Peyer's patch (tissue), 4 donors: ENCODE measurements around the gene NDUFC1. TPM values are rescaled to one million over a fixed set of nuclear protein-coding genes. Genes with fewer than 3 reads are reported as not detected.
"Not testable (repeated sequence)": the region's sequence is repeated elsewhere in the genome, so short reads cannot be mapped to it uniquely, and the experiment has no call there.

Experiments
- DNase-seq, 3 donors: peaks; one replicate each; pipeline ENCODE4 v3.0.0-alpha.2; 2017 to 2019
- H3K27ac ChIP-seq, 4 donors: fragments of 200-600 bp; sonication (generic); one replicate each; pipeline ENCODE4 v1.5.1; 2016 to 2019
- H3K27me3 ChIP-seq, 2 donors: fragments of 200-600 bp; sonication (generic); one replicate each; pipeline ENCODE4 v1.5.1; 2019
- H3K36me3 ChIP-seq, 3 donors: fragments of 200-600 bp; sonication (generic); one replicate each; pipeline ENCODE4 v1.5.1; 2016 to 2019
- H3K4me1 ChIP-seq, 4 donors: fragments of 200-600 bp; sonication (generic); one replicate each; pipeline ENCODE4 v1.5.1; 2016 to 2019
- H3K4me3 ChIP-seq, 4 donors: fragments of 200-600 bp; sonication (generic); 1 replicate in 3 of 4; 2 replicates in 1 of 4; pipeline ENCODE4 v1.5.1; 2016 to 2019; ENCODE audit warnings: mild to moderate bottlenecking in 1 of 4
- H3K9me3 ChIP-seq, 4 donors: fragments of 200-600 bp; sonication (generic); one replicate each; pipeline ENCODE4 v1.5.1; 2016 to 2019; ENCODE audit warnings: mild to moderate bottlenecking in 1 of 4
- CTCF ChIP-seq, 6 experiments: fragments of 450-650 bp in 4 of 6; fragments of 200-600 bp in 2 of 6; sonication (generic) in 1 of 6; IDR thresholded peaks; one replicate each; pipeline ENCODE4 v1.5.1; 2017 to 2019; ENCODE audit warnings: antibody characterized with exemption in 6 of 6, mild to moderate bottlenecking in 3 of 6, moderate library complexity in 1 of 6
- POLR2A ChIP-seq, 2 donors: fragments of 450-650 bp; IDR thresholded peaks; one replicate each; pipeline ENCODE4 v1.5.1; 2017; ENCODE audit warnings: antibody characterized with exemption in 2 of 2, mild to moderate bottlenecking in 2 of 2, moderate library complexity in 2 of 2
- total RNA-seq, 4 donors: library from RNA; depleted of rRNA; stranded (reverse); fragments of >200 nt; gene quantifications; one replicate each; pipeline ENCODE4 v1.1.0, GENCODE V29; 2016

NDUFC1 gene
- total RNA-seq, 4 donors from 2014 or later: 20.6 to 75.8 (median 53.9) TPM

GRCh38 chr4:139315221-139315675 is 13.0 kb upstream of the NDUFC1 start:
- H3K27ac ChIP-seq: peak overlapping the region in 1 of 4 donors; percentile 61
- peaks cover 0 to 24% (median 3%) of the 10 kb centered on the region in 4 donors for H3K4me1 ChIP-seq
- no peak for TF ChIP-seq POLR2A (IDR thresholded peaks at IDR 0.05)
- TF ChIP-seq CTCF (IDR thresholded peaks at IDR 0.05): no peak
- H3K4me3 ChIP-seq: no peak overlapping the region
- H3K36me3 ChIP-seq: no peaks in the 10 kb centered on the region
- no peaks in the 10 kb centered on the region for H3K27me3 ChIP-seq
- no peaks in the 10 kb centered on the region for H3K9me3 ChIP-seq
- DNase-seq: peak in 2 of 3 donors; percentile 50 to 54

GRCh38 chr4:139314047-139314800 is 11.9 kb upstream of the NDUFC1 start:
- Histone ChIP-seq H3K27ac (peak overlapping the region in 1 of 4 donors; percentile 61), H3K4me1 (peaks cover 0 to 24% (median 3%) of the 10 kb centered on the region in 4 donors), H3K36me3 (no peaks in the 10 kb centered on the region), H3K27me3 (no peaks in the 10 kb centered on the region), H3K9me3 (no peaks in the 10 kb centered on the region), H3K4me3 (no peak overlapping the region)
- DNase-seq: no peak
- TF ChIP-seq POLR2A (IDR thresholded peaks at IDR 0.05) (no peak), CTCF (IDR thresholded peaks at IDR 0.05) (no peak)

GRCh38 chr4:139313414-139313813 is 11.1 kb upstream of the NDUFC1 start:
- Histone ChIP-seq H3K27ac (peak overlapping the region in 1 of 4 donors; percentile 61), H3K4me3 (peak overlapping the region in 1 of 4 donors; percentile 3), H3K4me1 (peaks cover 0 to 24% (median 3%) of the 10 kb centered on the region in 4 donors)
- not testable (repeated sequence) for H3K27me3 ChIP-seq, H3K36me3 ChIP-seq, DNase-seq, H3K9me3 ChIP-seq

GRCh38 chr4:139312552-139313332 is 10.5 kb upstream of the NDUFC1 start:
- DNase-seq: no peak
- H3K9me3 ChIP-seq: no peaks in the 10 kb centered on the region
- H3K27me3 ChIP-seq: no peaks in the 10 kb centered on the region
- H3K36me3 ChIP-seq: no peaks in the 10 kb centered on the region
- peak overlapping the region in 1 of 4 donors; percentile 61 for H3K27ac ChIP-seq
- TF ChIP-seq CTCF (IDR thresholded peaks at IDR 0.05): no peak
- TF ChIP-seq POLR2A (IDR thresholded peaks at IDR 0.05): no peak
- peaks cover 0 to 24% (median 3%) of the 10 kb centered on the region in 4 donors for H3K4me1 ChIP-seq
- H3K4me3 ChIP-seq: no peak overlapping the region

GRCh38 chr4:139311909-139312308 is 9.6 kb upstream of the NDUFC1 start:
- H3K4me1 ChIP-seq: peaks cover 0 to 24% (median 3%) of the 10 kb centered on the region in 4 donors
- H3K27me3 ChIP-seq: no peaks in the 10 kb centered on the region
- no peaks in the 10 kb centered on the region for H3K36me3 ChIP-seq
- no peak overlapping the region for H3K27ac ChIP-seq
- TF ChIP-seq POLR2A (IDR thresholded peaks at IDR 0.05) (no peak), CTCF (IDR thresholded peaks at IDR 0.05) (no peak)
- no peak overlapping the region for H3K4me3 ChIP-seq
- DNase-seq: no peak
- no peaks in the 10 kb centered on the region for H3K9me3 ChIP-seq

- H3K27me3 ChIP-seq: no peaks in the 10 kb centered on the region
- H3K9me3 ChIP-seq: no peaks in the 10 kb centered on the region
- no peak overlapping the region for H3K4me3 ChIP-seq
- H3K4me1 ChIP-seq: peaks cover 0 to 11% (median 0%) of the 10 kb centered on the region in 4 donors
- no peak for DNase-seq
- H3K27ac ChIP-seq: no peak overlapping the region
- peaks cover 0 to 9% (median 0%) of the 10 kb centered on the region in 3 donors for H3K36me3 ChIP-seq
- no peak for TF ChIP-seq CTCF (IDR thresholded peaks at IDR 0.05)
Measured at GRCh38 chr4:139304920-139305319, 2.6 kb upstream of the NDUFC1 start.
